H1 (cell line): ENCODE data around the gene CRYBG1. TPM values are rescaled to one million over a fixed set of nuclear protein-coding genes. Genes with fewer than 3 reads are reported as not detected.

ENCODE experiments used
- CTCF ChIA-PET: fragments of 300-600 bp; sonication (Branson Sonifier 250); formaldehyde crosslinking; loops from one replicate; lab custom pipeline; 2021; ENCODE audit not compliant: partially characterized antibody; lab: Charles Lee
- POLR2A ChIA-PET: fragments of 300-600 bp; sonication (Branson Sonifier 250); formaldehyde crosslinking; loops from one replicate; lab custom pipeline; 2021; ENCODE audit warnings: inconsistent platforms; ENCODE audit not compliant: partially characterized antibody; lab: Charles Lee
- DNase-seq, 2 experiments: peaks; one replicate each; pipeline versions ENCODE4 v3.0.0 to v3.0.0-alpha.2; 2010 to 2022; ENCODE audit warnings: low spot score in 2 of 2, low read depth in 1 of 2, mixed read lengths in 1 of 2
- FAIRE-seq: peaks from 2 replicates; lab custom pipeline; 2011; peaks lifted over from hg19 to GRCh38; lab: Jason Lieb, UNC
- H2AFZ ChIP-seq: 2 replicates; pipeline ENCODE4 v1.8.1; 2012; ENCODE audit warnings: low read length, inconsistent platforms
- H2AK5ac ChIP-seq: 2 replicates; pipeline ENCODE4 v1.6.1; 2013; ENCODE audit warnings: low read depth, low read length
- H2BK120ac ChIP-seq: replicated peaks from 2 replicates; pipeline ENCODE3; 2013; ENCODE audit warnings: low read depth, low read length, inconsistent platforms
- H2BK12ac ChIP-seq: 2 replicates; pipeline ENCODE4 v1.6.1; 2013; ENCODE audit warnings: low read depth, low read length
- H2BK15ac ChIP-seq: 2 replicates; pipeline ENCODE4 v1.6.1; 2013; ENCODE audit warnings: low read length
- H2BK20ac ChIP-seq: 2 replicates; pipeline ENCODE4 v1.6.1; 2013; ENCODE audit warnings: low read length
- H2BK5ac ChIP-seq: 2 replicates; pipeline ENCODE4 v1.6.1; 2013; ENCODE audit warnings: low read depth, low read length
- H3K14ac ChIP-seq: 2 replicates; pipeline ENCODE4 v1.6.1; 2013; ENCODE audit warnings: inconsistent platforms; ENCODE audit not compliant: insufficient read length
- H3K18ac ChIP-seq: 2 replicates; pipeline ENCODE4 v1.6.1; 2013; ENCODE audit warnings: low read length; ENCODE audit errors: extremely low read depth
- H3K23ac ChIP-seq: 2 replicates; pipeline ENCODE4 v1.6.1; 2013; ENCODE audit warnings: inconsistent platforms; ENCODE audit not compliant: insufficient read length
- H3K23me2 ChIP-seq: 2 replicates; pipeline ENCODE4 v1.6.1; 2013; ENCODE audit warnings: low read depth, low read length
- H3K27ac ChIP-seq: 2 replicates; pipeline ENCODE4 v1.6.1; 2011; ENCODE audit warnings: low read depth, low read length, inconsistent platforms
- H3K27me3 ChIP-seq, 4 experiments: replicated peaks in 1 of 4; 1 replicate in 1 of 4; 2 replicates in 3 of 4; pipeline versions ENCODE4 v1.6.1 to v1.8.1; 2011 to 2013; ENCODE audit warnings: low read length in 3 of 4, mild to moderate bottlenecking in 3 of 4, inconsistent platforms in 2 of 4, mixed read lengths in 2 of 4, moderate library complexity in 1 of 4; ENCODE audit not compliant: control insufficient read depth in 3 of 4, insufficient read depth in 3 of 4; ENCODE audit errors: extremely low read depth in 1 of 4
- H3K36me3 ChIP-seq, 4 experiments: 2 replicates each; pipeline versions ENCODE4 v1.6.1 to v1.8.1; 2011 to 2013; ENCODE audit warnings: mild to moderate bottlenecking in 4 of 4, low read length in 3 of 4, moderate library complexity in 2 of 4, control low read depth in 1 of 4, inconsistent platforms in 1 of 4; ENCODE audit not compliant: insufficient read depth in 4 of 4, control insufficient read depth in 2 of 4
- H3K4ac ChIP-seq: replicated peaks from 2 replicates; pipeline ENCODE3; 2013; ENCODE audit warnings: low read length, low read depth, mixed read lengths, inconsistent platforms; ENCODE audit not compliant: insufficient read length
- H3K4me1 ChIP-seq, 4 experiments: replicated peaks in 1 of 4; 1 replicate in 1 of 4; 2 replicates in 3 of 4; pipeline versions ENCODE4 v1.6.1 to v1.8.1; 2011 to 2013; ENCODE audit warnings: low read length in 3 of 4, inconsistent platforms in 2 of 4, mixed read lengths in 1 of 4; ENCODE audit not compliant: insufficient read depth in 4 of 4, control insufficient read depth in 3 of 4
- H3K4me2 ChIP-seq, 2 experiments: 2 replicates each; pipeline versions ENCODE4 v1.6.1 to v1.8.1; 2011 to 2013; ENCODE audit warnings: low read depth in 2 of 2, low read length in 2 of 2, control low read depth in 1 of 2, inconsistent platforms in 1 of 2, mild to moderate bottlenecking in 1 of 2; ENCODE audit not compliant: insufficient read depth in 1 of 2
- H3K4me3 ChIP-seq, 4 experiments: fragments of 200-600, 300-600 bp in 1 of 4; sonication (generic), shearing (Covaris generic), sonication (Bioruptor Twin) in 1 of 4; 2 replicates each; pipeline versions ENCODE4 v1.5.1 to v1.8.1; 2011 to 2016; ENCODE audit warnings: low read length in 4 of 4, low read depth in 3 of 4, control low read depth in 2 of 4, inconsistent platforms in 2 of 4, mild to moderate bottlenecking in 2 of 4, mixed read lengths in 1 of 4, moderate library complexity in 1 of 4; ENCODE audit not compliant: insufficient read depth in 2 of 4; ENCODE audit errors: extremely low read depth in 1 of 4
- H3K56ac ChIP-seq: replicated peaks from 2 replicates; pipeline ENCODE3; 2013; ENCODE audit warnings: low read depth, mild to moderate bottlenecking, mixed read lengths, low read length, inconsistent platforms; ENCODE audit not compliant: insufficient read length
- H3K79me1 ChIP-seq: 2 replicates; pipeline ENCODE4 v1.6.1; 2013; ENCODE audit warnings: low read depth, low read length, control low read depth
- H3K79me2 ChIP-seq, 2 experiments: 2 replicates each; pipeline versions ENCODE4 v1.6.1 to v1.8.1; 2012 to 2013; ENCODE audit warnings: low read length in 2 of 2, mild to moderate bottlenecking in 2 of 2, inconsistent platforms in 1 of 2; ENCODE audit not compliant: insufficient read depth in 2 of 2, control insufficient read depth in 1 of 2
- H3K9ac ChIP-seq, 4 experiments: replicated peaks in 1 of 4; 1 replicate in 1 of 4; 2 replicates in 3 of 4; pipeline versions ENCODE4 v1.6.1 to v1.8.1; 2011 to 2013; ENCODE audit warnings: low read depth in 3 of 4, low read length in 3 of 4, control low read depth in 2 of 4, mild to moderate bottlenecking in 2 of 4, moderate library complexity in 2 of 4, inconsistent platforms in 1 of 4; ENCODE audit errors: extremely low read depth in 1 of 4
- H3K9me3 ChIP-seq, 2 experiments: 2 replicates each; pipeline versions ENCODE4 v1.6.1 to v1.8.1; 2012 to 2013; ENCODE audit warnings: mild to moderate bottlenecking in 2 of 2, moderate library complexity in 2 of 2, control low read depth in 1 of 2, inconsistent platforms in 1 of 2, low read depth in 1 of 2, low read length in 1 of 2, mixed read lengths in 1 of 2; ENCODE audit not compliant: insufficient read depth in 2 of 2
- H4K20me1 ChIP-seq, 2 experiments: replicated peaks in 1 of 2; 2 replicates each; pipeline versions ENCODE3 to v1.8.1; 2011 to 2013; ENCODE audit warnings: inconsistent platforms in 2 of 2, low read length in 2 of 2, mild to moderate bottlenecking in 1 of 2; ENCODE audit not compliant: insufficient read depth in 2 of 2, control insufficient read depth in 1 of 2
- H4K5ac ChIP-seq: 2 replicates; pipeline ENCODE4 v1.6.1; 2013; ENCODE audit warnings: low read length, low read depth, mixed read lengths, inconsistent platforms; ENCODE audit not compliant: insufficient read length
- H4K8ac ChIP-seq: 2 replicates; pipeline ENCODE4 v1.8.0; 2013; ENCODE audit warnings: mild to moderate bottlenecking, moderate library complexity, low read length, inconsistent platforms; ENCODE audit not compliant: insufficient read depth; ENCODE audit errors: extremely low read depth
- H4K91ac ChIP-seq: replicated peaks from 2 replicates; pipeline ENCODE3; 2013; ENCODE audit warnings: low read length, mixed read lengths, inconsistent platforms; ENCODE audit not compliant: insufficient read length
- ATF2 ChIP-seq: IDR thresholded peaks from 2 replicates; pipeline ENCODE4 v1.6.1; 2012; ENCODE audit warnings: low read length, inconsistent platforms
- BCL11A ChIP-seq, 2 experiments: IDR thresholded peaks; one replicate each; pipeline ENCODE4 v1.6.1; 2011; ENCODE audit warnings: low read depth in 2 of 2, low read length in 2 of 2, mild to moderate bottlenecking in 2 of 2
- CEBPB ChIP-seq: IDR thresholded peaks from 2 replicates; pipeline ENCODE4 v1.6.1; 2012; ENCODE audit warnings: low read depth, low read length
- CREB1 ChIP-seq: IDR thresholded peaks from 2 replicates; pipeline ENCODE4 v1.6.1; 2012; ENCODE audit warnings: inconsistent platforms
- GTF2F1 ChIP-seq: IDR thresholded peaks from 2 replicates; pipeline ENCODE4 v1.6.1; 2012; ENCODE audit warnings: low read depth, low read length, improper control_type of control experiment, borderline replicate concordance
- KDM1A ChIP-seq: fragments of 200-600, 300-600 bp; sonication (generic); IDR thresholded peaks from 2 replicates; pipeline ENCODE4 v1.7.1; 2016; ENCODE audit warnings: mild to moderate bottlenecking, low read length, borderline replicate concordance
- KDM5A ChIP-seq: fragments of 200-600 bp; IDR thresholded peaks from 2 replicates; pipeline ENCODE4 v1.7.1; 2012; ENCODE audit warnings: mild to moderate bottlenecking, low read length, inconsistent platforms, mixed read lengths
- PHF8 ChIP-seq: fragments of 200-600 bp; sonication (generic); conservative IDR thresholded peaks from 2 replicates; pipeline ENCODE4 v1.7.1; 2012; ENCODE audit warnings: low read depth, mild to moderate bottlenecking, inconsistent platforms, low read length, moderate library complexity
- POLR2AphosphoS5 ChIP-seq: IDR thresholded peaks from 2 replicates; pipeline ENCODE4 v1.6.1; 2011; ENCODE audit warnings: low read depth, low read length
- POU5F1 ChIP-seq: IDR thresholded peaks from 2 replicates; pipeline ENCODE4 v1.6.1; 2011; ENCODE audit warnings: low read depth, mild to moderate bottlenecking, low read length, moderate library complexity
- RXRA ChIP-seq: IDR thresholded peaks from 2 replicates; pipeline ENCODE4 v1.6.1; 2011; ENCODE audit warnings: low read depth, mild to moderate bottlenecking, low read length, moderate library complexity; ENCODE audit not compliant: insufficient read depth
- SUZ12 ChIP-seq: fragments of 200-600 bp; sonication (generic); IDR thresholded peaks from 2 replicates; pipeline ENCODE4 v1.6.1; 2012; ENCODE audit warnings: mild to moderate bottlenecking, inconsistent platforms, low read length, moderate library complexity, mixed read lengths
- WGBS, 2 experiments: shearing (Covaris generic) in 1 of 2; methylation state at CpG; one replicate each; pipeline versions ENCODE4 v1.1.6 to v1.1.7; 2013 to 2015; ENCODE audit warnings: low lambda C conversion rate in 2 of 2, mixed read lengths in 2 of 2, inconsistent platforms in 1 of 2, low coverage in 1 of 2, missing lambda C conversion rate in 1 of 2; ENCODE audit not compliant: insufficient replicate concordance in 2 of 2, insufficient coverage in 1 of 2, insufficient read length in 1 of 2; ENCODE audit errors: extremely low coverage in 1 of 2, missing lambda C conversion rate in 1 of 2; 5-methylcytosine and 5-hydroxymethylcytosine counted together
- polyA plus RNA-seq, 7 experiments: library from polyadenylated mRNA; depleted of rRNA in 3 of 7; stranded (reverse) in 5 of 7; unstranded in 2 of 7; fragments of >200 nt in 5 of 7; fragments of 200-250 nt in 2 of 7; gene quantifications; 1 replicate in 5 of 7; 2 replicates in 1 of 7; 4 replicates in 1 of 7; pipeline versions ENCODE4 v1.2.1 to v1.2.3, GENCODE V29; 2011 to 2013; ENCODE audit warnings: missing spikeins in 2 of 7, mixed read lengths in 2 of 7
- total RNA-seq: library from RNA; stranded (reverse); fragmentation: NEBNext Ultra II Directional; extraction: Animal tissue kit (Norgen Biotek cat#: 25700); gene quantifications from 2 replicates; pipeline ENCODE4 v1.2.1, GENCODE V29; 2021

CRYBG1 gene
- total and polyA plus RNA-seq, 2 of the 8 experiments (the other 6 are each of a cell fraction or from before 2014, with no cell fraction given), result 2.2 to 11.6 TPM

GRCh38 chr6:106411056-106411455, 50.5 kb downstream of the CRYBG1 start:
- Histone ChIP-seq H4K8ac (no peak overlapping the region), H3K23me2 (no peaks in the 10 kb centered on the region), H4K5ac (no peak overlapping the region), H3K79me1 (peaks cover 2% of the 10 kb centered on the region; the same call in 1 of the 2 replicates), H4K20me1 (no peaks in the 10 kb centered on the region), H3K56ac (no peak overlapping the region), H4K91ac (no peak overlapping the region), H3K27me3 (no peaks in the 10 kb centered on the region), H3K79me2 (no peaks in the 10 kb centered on the region), H2AFZ (no peak overlapping the region), H3K4me2 (no peak overlapping the region), H3K4me1 (no peaks in the 10 kb centered on the region), H2BK5ac (no peak overlapping the region), H2AK5ac (no peak overlapping the region), H3K4me3 (no peak overlapping the region), H3K14ac (no peak overlapping the region), H3K36me3 (no peaks in the 10 kb centered on the region), H2BK15ac (no peak overlapping the region), H3K27ac (no peak overlapping the region), H2BK20ac (no peak overlapping the region), H3K23ac (no peak overlapping the region), H3K4ac (no peak overlapping the region), H3K9me3 (no peaks in the 10 kb centered on the region), H3K9ac (no peak overlapping the region), H3K18ac (no peak overlapping the region), H2BK12ac (no peak overlapping the region), H2BK120ac (no peak overlapping the region)
- TF ChIP-seq PHF8, result no peak
- no peak for TF ChIP-seq KDM1A
- no peak for TF ChIP-seq SUZ12
- TF ChIP-seq GTF2F1, result no peak
- no peak for TF ChIP-seq POLR2AphosphoS5
- no peak for TF ChIP-seq POU5F1
- TF ChIP-seq ATF2, result no peak
- TF ChIP-seq CEBPB, result no peak
- no peak for TF ChIP-seq RXRA
- no peak for TF ChIP-seq CREB1
- TF ChIP-seq BCL11A (IDR thresholded peaks at IDR 0.05; ENCODE audit: low read depth in 2 of 2, low read length in 2 of 2), result no peak
- no peak for TF ChIP-seq KDM5A
- FAIRE-seq (no peak), DNase-seq (no peak)
- POLR2A ChIA-PET, result no interaction called here
- CTCF ChIA-PET, result interaction anchor here (1.1 kb wide), 1 partner anchor 16 kb away, joined by 3 read pairs; no protein-coding TSS in a partner anchor
- 92% methylated on average over 3 of the region's 3 CpGs; no CpG with 5 or more reads in 1 of the 2 experiments for WGBS, 2 experiments
